HUES48 (cell line): ENCODE data around the gene HBG2.
"Not testable (repeated sequence)": the region's sequence is repeated elsewhere in the genome, so short reads cannot be mapped to it uniquely, and the experiment has no call there.

Experiments
- H3K27ac ChIP-seq: one replicate; pipeline ENCODE4 v1.7.0; 2013; ENCODE audit warnings: low read depth, low read length, inconsistent platforms
- H3K27me3 ChIP-seq: 2 replicates; pipeline ENCODE4 v1.6.1; 2013; ENCODE audit warnings: mild to moderate bottlenecking, low read length; ENCODE audit not compliant: control insufficient read depth, insufficient read depth
- H3K36me3 ChIP-seq: 2 replicates; pipeline ENCODE4 v1.6.1; 2013; ENCODE audit warnings: low read length; ENCODE audit not compliant: control insufficient read depth, insufficient read depth
- H3K4me1 ChIP-seq: 2 replicates; pipeline ENCODE4 v1.6.1; 2013; ENCODE audit warnings: mild to moderate bottlenecking, low read length; ENCODE audit not compliant: control insufficient read depth, insufficient read depth
- H3K4me3 ChIP-seq: 2 replicates; pipeline ENCODE4 v1.5.1; 2013; ENCODE audit warnings: mild to moderate bottlenecking, low read depth, low read length
- H3K9ac ChIP-seq: 2 replicates; pipeline ENCODE4 v1.6.1; 2013; ENCODE audit warnings: mild to moderate bottlenecking, low read depth, low read length, moderate library complexity
- H3K9me3 ChIP-seq: 2 replicates; pipeline ENCODE4 v1.6.1; 2013; ENCODE audit warnings: low read length; ENCODE audit not compliant: control insufficient read depth, insufficient read depth

The HBG2 gene

DNA sequence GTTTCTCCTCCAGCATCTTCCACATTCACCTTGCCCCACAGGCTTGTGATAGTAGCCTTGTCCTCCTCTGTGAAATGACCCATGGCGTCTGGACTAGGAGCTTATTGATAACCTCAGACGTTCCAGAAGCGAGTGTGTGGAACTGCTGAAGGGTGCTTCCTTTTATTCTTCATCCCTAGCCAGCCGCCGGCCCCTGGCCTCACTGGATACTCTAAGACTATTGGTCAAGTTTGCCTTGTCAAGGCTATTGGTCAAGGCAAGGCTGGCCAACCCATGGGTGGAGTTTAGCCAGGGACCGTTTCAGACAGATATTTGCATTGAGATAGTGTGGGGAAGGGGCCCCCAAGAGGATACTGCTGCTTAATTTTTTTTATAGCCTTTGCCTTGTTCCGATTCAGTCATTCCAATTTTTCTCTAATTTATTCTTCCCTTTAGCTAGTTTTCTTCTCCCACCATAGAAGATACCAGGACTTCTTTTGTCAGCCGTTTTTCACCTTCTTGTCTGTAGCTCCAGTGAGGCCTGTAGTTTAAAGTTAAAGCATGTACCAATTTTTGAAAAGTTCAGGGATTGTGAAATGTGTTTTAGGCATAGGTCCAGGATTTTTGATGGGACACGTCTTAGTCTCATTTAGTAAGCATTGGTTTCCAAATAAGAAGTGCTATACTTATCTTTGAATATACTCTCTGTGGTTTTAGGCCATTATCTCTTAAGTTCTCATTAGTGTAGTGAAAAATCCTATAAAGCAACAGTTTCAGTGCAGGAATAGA is at the start of gene HBG2:
Gene HBG2, minus strand, starts transcription at position 136 of the 768 bp plus-strand sequence. Its CDS starts 53 bp downstream, at position 83.
- H3K4me3 ChIP-seq, H3K36me3 ChIP-seq, H3K9ac ChIP-seq, H3K9me3 ChIP-seq, H3K27ac ChIP-seq, H3K27me3 ChIP-seq: not testable (repeated sequence)
- peaks cover 19% of the 10 kb centered on the region for H3K4me1 ChIP-seq

DNA sequence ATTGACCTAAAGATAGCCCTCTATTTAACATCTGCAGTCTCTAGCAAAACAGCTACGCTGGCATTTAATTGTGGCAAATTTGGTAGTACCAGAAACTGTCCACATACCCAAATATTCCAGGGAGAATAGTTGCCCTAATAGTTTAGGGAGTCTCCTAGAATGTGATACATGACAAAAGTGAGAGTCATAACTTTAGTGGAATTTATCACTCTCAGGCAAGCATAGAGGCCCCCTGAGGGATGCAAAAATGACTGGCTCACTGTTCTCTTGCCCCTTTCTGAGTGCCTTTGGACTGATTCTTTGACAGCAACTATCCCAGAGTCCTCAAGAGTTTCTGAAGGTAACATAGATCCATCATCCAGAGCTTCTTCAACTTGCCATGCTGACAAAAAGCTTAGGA is 49.5 kb upstream of the HBG2 start:
- no peaks in the 10 kb centered on the region for H3K9me3 ChIP-seq
- no peak overlapping the region for H3K9ac ChIP-seq
- no peak overlapping the region for H3K27ac ChIP-seq
- H3K4me1 ChIP-seq: no peaks in the 10 kb centered on the region
- no peaks in the 10 kb centered on the region for H3K27me3 ChIP-seq
- H3K4me3 ChIP-seq: no peak overlapping the region
- no peaks in the 10 kb centered on the region for H3K36me3 ChIP-seq

DNA sequence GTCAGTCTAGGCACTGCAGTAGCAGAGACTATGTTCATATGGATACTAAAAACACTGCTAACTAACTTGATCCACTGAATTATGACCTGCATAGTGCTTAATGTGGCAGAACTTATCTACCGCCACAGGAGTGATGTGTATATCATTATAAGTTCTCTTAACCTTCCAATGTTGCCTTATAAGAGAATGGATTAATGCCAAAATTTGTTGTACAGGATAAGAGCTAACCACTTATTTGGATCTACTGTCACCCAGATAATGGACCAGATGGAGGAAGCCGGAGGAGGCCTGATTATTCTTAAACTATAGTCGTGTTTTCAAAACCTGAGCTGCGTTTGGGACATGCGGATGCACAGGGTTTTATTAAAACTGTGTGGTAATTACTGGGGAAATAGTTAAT is 49.0 kb upstream of the HBG2 start:
- H3K9me3 ChIP-seq: no peaks in the 10 kb centered on the region

DNA sequence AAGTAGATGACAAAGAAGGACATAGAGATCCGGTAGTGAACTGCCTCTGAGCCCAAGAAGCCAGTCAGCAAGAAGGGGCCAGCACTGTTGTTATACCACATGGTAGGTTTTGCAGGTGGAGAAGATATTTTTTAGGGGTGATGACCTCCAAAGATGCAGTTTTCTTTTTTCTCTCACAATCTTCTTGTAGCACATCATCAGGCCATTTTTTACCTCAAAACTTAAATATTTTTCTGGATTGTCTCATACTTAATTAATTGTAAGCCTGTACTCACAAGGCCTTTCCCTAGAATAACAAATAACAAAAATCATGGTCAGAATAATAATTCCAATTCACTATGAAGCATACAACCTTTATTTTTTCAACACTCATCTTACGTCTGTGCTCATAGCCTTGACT is 47.3 kb upstream of the HBG2 start, which contains the start of gene OR51B4:
Gene OR51B4, minus strand, starts transcription at position 101 of the 400 bp plus-strand sequence. Its CDS starts 0 bp downstream, at position 101.
- Histone ChIP-seq H3K27ac (no peak within 1 kb of the TSS), H3K4me1 (no peaks in the 10 kb centered on the region)

More for the DNA sequence above, 49.0 kb upstream of the HBG2 start:
- no peak overlapping the region for H3K27ac ChIP-seq
- H3K9ac ChIP-seq: no peak overlapping the region
- no peak overlapping the region for H3K4me3 ChIP-seq
- H3K36me3 ChIP-seq: no peaks in the 10 kb centered on the region
- no peaks in the 10 kb centered on the region for H3K27me3 ChIP-seq
- no peaks in the 10 kb centered on the region for H3K4me1 ChIP-seq

GRCh38 chr11:5300251-5300650 is 45.7 kb upstream of the HBG2 start:
- no peak overlapping the region for H3K9ac ChIP-seq
- H3K4me1 ChIP-seq: no peaks in the 10 kb centered on the region
- no peaks in the 10 kb centered on the region for H3K9me3 ChIP-seq
- no peaks in the 10 kb centered on the region for H3K36me3 ChIP-seq
- H3K27ac ChIP-seq: no peak overlapping the region
- no peaks in the 10 kb centered on the region for H3K27me3 ChIP-seq
- no peak overlapping the region for H3K4me3 ChIP-seq

More for the DNA sequence above, 47.3 kb upstream of the HBG2 start, which contains the start of gene OR51B4:
- Histone ChIP-seq H3K27me3 (no peaks in the 10 kb centered on the region), H3K9me3 (no peaks in the 10 kb centered on the region), H3K36me3 (no peaks in the 10 kb centered on the region), H3K4me3 (no peak within 1 kb of the TSS), H3K9ac (no peak within 1 kb of the TSS)

DNA sequence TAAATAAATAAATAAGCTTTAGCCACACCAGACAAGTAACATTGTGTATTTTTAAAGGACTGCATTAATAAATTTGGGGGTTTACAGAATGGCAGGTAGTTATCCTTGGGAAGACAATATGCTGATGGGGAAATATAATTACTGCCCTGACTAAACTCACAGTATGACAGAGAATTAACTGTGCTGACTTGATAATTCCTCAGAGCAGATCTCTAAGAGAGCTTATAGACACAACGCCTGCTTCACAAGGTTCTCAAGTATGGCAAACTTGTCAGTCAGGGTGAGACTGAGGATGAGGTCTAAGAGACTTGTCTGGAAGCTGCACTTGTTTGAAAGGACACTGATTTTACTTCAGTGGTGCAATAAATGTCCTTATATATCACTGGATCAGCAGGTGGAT is 43.9 kb upstream of the HBG2 start:
- Histone ChIP-seq H3K9me3 (no peaks in the 10 kb centered on the region), H3K9ac (no peak overlapping the region), H3K27ac (no peak overlapping the region), H3K4me3 (no peak overlapping the region), H3K36me3 (no peaks in the 10 kb centered on the region), H3K27me3 (no peaks in the 10 kb centered on the region), H3K4me1 (no peaks in the 10 kb centered on the region)

- no peak overlapping the region for H3K9ac ChIP-seq
- no peak overlapping the region for H3K4me3 ChIP-seq
- H3K27ac ChIP-seq: no peak overlapping the region
- no peaks in the 10 kb centered on the region for H3K4me1 ChIP-seq
- no peaks in the 10 kb centered on the region for H3K27me3 ChIP-seq
- H3K9me3 ChIP-seq: no peaks in the 10 kb centered on the region
- H3K36me3 ChIP-seq: no peaks in the 10 kb centered on the region
These were observed 43.2 kb upstream of the HBG2 start for GRCh38 chr11:5297721-5298323.

DNA sequence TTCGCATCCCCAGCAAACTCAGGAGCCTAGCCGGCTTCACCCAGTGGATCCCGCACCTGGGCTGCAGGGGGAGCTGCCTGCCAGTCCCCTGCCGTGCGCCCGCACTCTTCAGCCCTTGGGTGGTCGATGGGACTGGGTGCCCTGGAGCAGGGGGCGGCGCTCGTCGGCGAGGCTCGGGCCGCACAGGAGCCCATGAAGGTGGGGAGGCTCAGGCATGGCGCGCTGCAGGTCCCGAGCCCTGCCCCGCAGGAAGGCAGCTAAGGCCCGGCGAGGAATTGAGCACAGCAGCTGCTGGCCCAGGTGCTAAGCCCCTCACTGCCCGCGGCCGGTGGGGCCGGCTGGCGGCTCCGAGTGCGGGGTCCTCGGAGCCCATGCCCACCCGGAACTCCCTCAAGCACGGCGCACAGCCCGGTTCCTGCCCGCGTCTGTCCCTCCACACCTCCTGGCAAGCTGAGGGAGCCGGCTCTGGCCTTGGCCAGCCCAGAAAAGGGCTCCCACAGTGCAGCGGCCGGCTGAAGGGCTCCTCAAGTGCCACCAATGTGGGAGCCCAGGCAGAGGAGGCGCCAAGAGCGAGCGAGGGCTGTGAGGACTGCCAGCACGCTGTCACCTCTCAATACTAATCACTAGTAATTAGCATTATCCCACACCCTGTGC is 39.9 kb upstream of the HBG2 start:
- not testable (repeated sequence) for H3K36me3 ChIP-seq, H3K4me1 ChIP-seq, H3K4me3 ChIP-seq

GRCh38 chr11:5293028-5293427 is 38.4 kb upstream of the HBG2 start:
- Histone ChIP-seq H3K9ac (no peak overlapping the region), H3K27ac (no peak overlapping the region), H3K27me3 (no peaks in the 10 kb centered on the region), H3K4me1 (no peaks in the 10 kb centered on the region), H3K4me3 (no peak overlapping the region), H3K9me3 (no peaks in the 10 kb centered on the region), H3K36me3 (no peaks in the 10 kb centered on the region)

More for the DNA sequence above, 39.9 kb upstream of the HBG2 start:
- H3K27me3 ChIP-seq, H3K9me3 ChIP-seq, H3K9ac ChIP-seq, H3K27ac ChIP-seq: not testable (repeated sequence)

DNA sequence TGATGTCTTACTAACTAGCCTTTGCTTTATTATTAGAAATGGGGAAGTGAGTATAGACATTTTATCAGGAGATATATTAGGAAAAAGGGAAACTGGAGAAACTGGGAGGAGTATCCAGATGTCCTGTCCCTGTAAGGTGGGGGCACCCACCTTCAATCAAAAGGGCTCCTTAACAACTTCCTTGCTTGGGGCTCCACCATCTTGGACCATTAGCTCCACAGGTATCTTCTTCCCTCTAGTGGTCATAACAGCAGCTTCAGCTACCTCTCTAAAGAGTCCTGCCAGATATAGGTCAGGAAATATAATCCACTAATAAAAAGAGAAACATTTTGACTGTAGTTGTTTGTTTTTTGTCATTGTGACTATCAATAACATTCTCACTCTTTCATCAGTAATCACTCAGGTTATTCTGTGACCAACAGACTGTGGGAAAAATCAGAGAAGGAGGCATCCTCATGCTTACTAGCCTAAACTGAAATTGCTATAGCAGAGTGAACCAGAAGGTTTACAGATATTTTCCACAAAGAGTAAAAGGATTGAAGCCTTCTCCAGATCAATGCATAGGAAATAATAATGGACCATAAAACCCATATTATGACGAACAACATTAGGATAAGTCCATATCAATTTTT is 36.7 kb upstream of the HBG2 start:
- Histone ChIP-seq H3K27ac (no peak overlapping the region), H3K4me1 (no peaks in the 10 kb centered on the region), H3K9me3 (no peaks in the 10 kb centered on the region), H3K4me3 (no peak overlapping the region), H3K36me3 (no peaks in the 10 kb centered on the region), H3K9ac (no peak overlapping the region), H3K27me3 (no peaks in the 10 kb centered on the region)
